Keratinocyte (primary cell): ENCODE results near the gene KBTBD4. TPM values are rescaled to one million over a fixed set of nuclear protein-coding genes. Genes with fewer than 3 reads are reported as not detected.

Experiments used
- DNase-seq: peaks from one replicate; pipeline ENCODE4 v3.0.0-alpha.2; 2011; ENCODE audit warnings: low read depth, missing footprints, low spot score
- FAIRE-seq: peaks from 2 replicates; lab custom pipeline; 2011; peaks lifted over from hg19 to GRCh38; lab: Jason Lieb, UNC
- H2AFZ ChIP-seq: 2 replicates; pipeline ENCODE4 v1.6.0; 2012; ENCODE audit warnings: low read length, control low read depth, inconsistent platforms; ENCODE audit not compliant: control insufficient read depth
- H3K27ac ChIP-seq: 2 replicates; pipeline ENCODE4 v1.5.1; 2011; ENCODE audit warnings: low read length; ENCODE audit not compliant: control insufficient read depth, insufficient read depth
- H3K27me3 ChIP-seq: 3 replicates; pipeline ENCODE4 v1.6.0; 2011; ENCODE audit warnings: low read length; ENCODE audit not compliant: control insufficient read depth, insufficient read depth; ENCODE audit errors: extremely low read depth
- H3K36me3 ChIP-seq, 2 experiments: 2 replicates in 1 of 2; 3 replicates in 1 of 2; pipeline ENCODE4 v1.5.1; 2011; ENCODE audit warnings: low read length in 2 of 2, mild to moderate bottlenecking in 1 of 2; ENCODE audit not compliant: control insufficient read depth in 2 of 2, insufficient read depth in 2 of 2; ENCODE audit errors: extremely low read depth in 1 of 2
- H3K4me1 ChIP-seq: 3 replicates; pipeline ENCODE4 v1.5.1; 2011; ENCODE audit warnings: low read length; ENCODE audit not compliant: control insufficient read depth, insufficient read depth; ENCODE audit errors: extremely low read depth
- H3K4me2 ChIP-seq: 3 replicates; pipeline ENCODE4 v1.6.0; 2011; ENCODE audit warnings: low read depth, low read length; ENCODE audit not compliant: control insufficient read depth, insufficient read depth; ENCODE audit errors: extremely low read depth
- H3K4me3 ChIP-seq, 3 experiments: fragments of 200-600 bp in 1 of 3; sonication (generic) in 1 of 3; 2 replicates in 2 of 3; 3 replicates in 1 of 3; pipeline ENCODE4 v1.5.1; 2011 to 2016; ENCODE audit warnings: low read length in 3 of 3, mild to moderate bottlenecking in 3 of 3, control low read depth in 2 of 3, inconsistent platforms in 1 of 3, low read depth in 1 of 3, mixed read lengths in 1 of 3, mixed run types in 1 of 3, moderate library complexity in 1 of 3; ENCODE audit not compliant: control insufficient read depth in 2 of 3, insufficient read depth in 2 of 3; ENCODE audit errors: extremely low read depth in 1 of 3
- H3K79me2 ChIP-seq: 2 replicates; pipeline ENCODE4 v1.6.0; 2012; ENCODE audit warnings: low read length; ENCODE audit not compliant: control insufficient read depth, insufficient read depth
- H3K9ac ChIP-seq: 3 replicates; pipeline ENCODE4 v1.6.0; 2011; ENCODE audit warnings: low read length; ENCODE audit not compliant: control insufficient read depth, insufficient read depth; ENCODE audit errors: extremely low read depth
- H3K9me1 ChIP-seq: 3 replicates; pipeline ENCODE4 v1.6.0; 2011; ENCODE audit warnings: low read length; ENCODE audit not compliant: control insufficient read depth, insufficient read depth; ENCODE audit errors: extremely low read depth
- H3K9me3 ChIP-seq: 2 replicates; pipeline ENCODE4 v1.5.1; 2012; ENCODE audit warnings: low read depth, low read length; ENCODE audit not compliant: control insufficient read depth
- H4K20me1 ChIP-seq: 3 replicates; pipeline ENCODE4 v1.6.0; 2011; ENCODE audit warnings: low read length; ENCODE audit not compliant: control insufficient read depth, insufficient read depth; ENCODE audit errors: extremely low read depth
- EZH2 ChIP-seq: IDR thresholded peaks from one replicate; pipeline ENCODE4 v1.6.1; 2012; ENCODE audit warnings: inconsistent platforms, mild to moderate bottlenecking, low read length, moderate library complexity
- dilution Hi-C: fragments of 300-500 bp; cut with MboI; formaldehyde crosslinking; loops from one replicate; pipeline ENCODE4 v1.7.0; 2020; ENCODE audit warnings: low sequenced_read_pairs; ENCODE audit not compliant: extremely low pct_ligation_motif_present
- polyA plus RNA-seq, 5 experiments: library from polyadenylated mRNA; depleted of rRNA in 3 of 5; stranded (reverse) in 3 of 5; stranded (forward) in 1 of 5; unstranded in 1 of 5; fragments of >200 nt; gene quantifications; 1 replicate in 1 of 5; 2 replicates in 3 of 5; 3 replicates in 1 of 5; pipeline versions ENCODE4 v1.2.1 to v1.2.3, GENCODE V29; 2011 to 2012; ENCODE audit warnings: missing spikeins in 2 of 5, low read depth in 1 of 5, low replicate concordance in 1 of 5
- TF ChIP-seq, protein P1 (sequence below), 3 experiments: IDR thresholded peaks in 1 of 3; conservative IDR thresholded peaks in 1 of 3; optimal IDR thresholded peaks in 1 of 3; 2 replicates in 2 of 3; 3 replicates in 1 of 3; pipeline versions ENCODE3 to v1.5.1; 2011; ENCODE audit warnings: low read length in 3 of 3, mild to moderate bottlenecking in 3 of 3, moderate library complexity in 2 of 3, control low read depth in 1 of 3, inconsistent platforms in 1 of 3; ENCODE audit not compliant: insufficient read depth in 2 of 3; ENCODE audit errors: extremely low read depth in 1 of 3

Gene KBTBD4
- polyA plus RNA-seq, 1 donor (not counting 4 experiments of a cell fraction or from before 2014, with no cell fraction given), result 15.4 TPM

DNA sequence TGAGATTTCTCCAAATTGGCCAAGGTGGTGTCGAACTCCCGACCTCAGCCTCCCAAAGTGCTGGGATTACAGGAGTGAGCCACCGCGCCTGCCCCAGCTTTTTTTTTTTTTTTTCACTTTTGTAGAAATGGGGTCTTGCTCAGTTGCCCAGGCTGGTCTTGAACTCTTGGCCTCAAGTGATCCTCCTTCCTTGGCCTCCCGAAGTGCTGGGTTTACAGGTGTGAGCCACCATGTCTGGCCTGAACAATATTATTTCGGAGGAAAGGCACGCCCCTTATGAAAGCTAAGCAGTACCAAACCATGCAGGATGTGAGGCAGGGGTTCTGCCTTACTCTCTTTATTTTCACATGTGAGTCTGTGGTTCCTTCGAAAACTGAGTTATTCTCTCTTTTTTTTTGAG, 47.5 kb upstream of the KBTBD4 start:
- peaks cover 28 to 30% of the 10 kb centered on the region in 2 experiments for H3K36me3 ChIP-seq
- H4K20me1 ChIP-seq, result no peaks in the 10 kb centered on the region
- FAIRE-seq (no peak), DNase-seq (no peak)
- no peaks in the 10 kb centered on the region for H3K79me2 ChIP-seq
- H3K9me3 ChIP-seq, result no peaks in the 10 kb centered on the region
- no peaks in the 10 kb centered on the region for H3K27me3 ChIP-seq
- TF ChIP-seq EZH2, result no peak
- TF ChIP-seq, protein P1, sequence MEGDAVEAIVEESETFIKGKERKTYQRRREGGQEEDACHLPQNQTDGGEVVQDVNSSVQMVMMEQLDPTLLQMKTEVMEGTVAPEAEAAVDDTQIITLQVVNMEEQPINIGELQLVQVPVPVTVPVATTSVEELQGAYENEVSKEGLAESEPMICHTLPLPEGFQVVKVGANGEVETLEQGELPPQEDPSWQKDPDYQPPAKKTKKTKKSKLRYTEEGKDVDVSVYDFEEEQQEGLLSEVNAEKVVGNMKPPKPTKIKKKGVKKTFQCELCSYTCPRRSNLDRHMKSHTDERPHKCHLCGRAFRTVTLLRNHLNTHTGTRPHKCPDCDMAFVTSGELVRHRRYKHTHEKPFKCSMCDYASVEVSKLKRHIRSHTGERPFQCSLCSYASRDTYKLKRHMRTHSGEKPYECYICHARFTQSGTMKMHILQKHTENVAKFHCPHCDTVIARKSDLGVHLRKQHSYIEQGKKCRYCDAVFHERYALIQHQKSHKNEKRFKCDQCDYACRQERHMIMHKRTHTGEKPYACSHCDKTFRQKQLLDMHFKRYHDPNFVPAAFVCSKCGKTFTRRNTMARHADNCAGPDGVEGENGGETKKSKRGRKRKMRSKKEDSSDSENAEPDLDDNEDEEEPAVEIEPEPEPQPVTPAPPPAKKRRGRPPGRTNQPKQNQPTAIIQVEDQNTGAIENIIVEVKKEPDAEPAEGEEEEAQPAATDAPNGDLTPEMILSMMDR (optimal IDR thresholded peaks at IDR 0.05 in 1 of 3, IDR thresholded peaks at IDR 0.05 in 1 of 3, conservative IDR thresholded peaks at IDR 0.05 in 1 of 3; ENCODE audit: extremely low read depth in 1 of 3, insufficient read depth in 2 of 3, low read length in 3 of 3), result no peak
- dilution Hi-C loops, result no loop called here
- no peak overlapping the region for H3K4me3 ChIP-seq
- no peak overlapping the region for H3K27ac ChIP-seq
- no peak overlapping the region for H3K4me2 ChIP-seq
- no peaks in the 10 kb centered on the region for H3K4me1 ChIP-seq
- no peaks in the 10 kb centered on the region for H3K9me1 ChIP-seq
- no peak overlapping the region for H3K9ac ChIP-seq
- no peak overlapping the region for H2AFZ ChIP-seq

DNA sequence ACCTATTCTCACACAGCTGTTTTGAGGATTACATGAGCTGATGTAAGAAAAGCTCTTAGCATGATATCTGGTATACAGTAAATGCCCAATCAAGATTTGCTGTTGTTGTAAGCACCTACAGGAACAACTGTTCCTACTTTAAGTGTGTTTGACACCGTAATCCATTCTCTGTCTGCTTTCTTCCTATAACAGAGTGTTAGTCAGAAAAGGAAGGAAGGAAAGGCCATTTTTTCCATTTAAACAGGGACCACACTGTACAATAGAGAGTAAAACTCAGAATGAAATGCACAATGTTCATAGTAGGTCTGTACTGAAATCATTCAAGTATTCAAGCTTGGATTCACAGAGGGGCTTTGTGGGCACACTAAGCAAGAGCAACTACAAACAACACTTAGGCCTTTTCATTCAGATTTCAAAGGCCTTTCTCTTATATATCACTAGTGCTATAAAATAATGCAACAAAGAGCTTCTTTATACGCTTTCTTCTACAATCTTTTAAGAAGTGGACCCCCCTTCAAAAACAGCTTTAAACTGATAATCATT, 42.1 kb upstream of the KBTBD4 start:
- no peak for DNase-seq
- dilution Hi-C loops, result no loop called here
- no peaks in the 10 kb centered on the region for H3K79me2 ChIP-seq
- H3K9ac ChIP-seq, result no peak overlapping the region
- H3K4me2 ChIP-seq, result no peak overlapping the region
- no peaks in the 10 kb centered on the region for H4K20me1 ChIP-seq
- H2AFZ ChIP-seq, result no peak overlapping the region
- no peaks in the 10 kb centered on the region for H3K4me1 ChIP-seq
- no peak overlapping the region for H3K4me3 ChIP-seq
- H3K36me3 ChIP-seq, result peaks cover 21 to 30% of the 10 kb centered on the region in 2 experiments
- no peak for FAIRE-seq
- TF ChIP-seq EZH2, result no peak
- TF ChIP-seq, protein P1 (optimal IDR thresholded peaks at IDR 0.05 in 1 of 3, IDR thresholded peaks at IDR 0.05 in 1 of 3, conservative IDR thresholded peaks at IDR 0.05 in 1 of 3; ENCODE audit: extremely low read depth in 1 of 3, insufficient read depth in 2 of 3, low read length in 3 of 3), result no peak
- no peaks in the 10 kb centered on the region for H3K9me3 ChIP-seq
- H3K9me1 ChIP-seq, result no peaks in the 10 kb centered on the region
- H3K27me3 ChIP-seq, result no peaks in the 10 kb centered on the region
- peak overlapping the region; percentile 12 for H3K27ac ChIP-seq
